Parathyroid adenoma (tissue), 2 donors: ENCODE measurements around the gene CD151.
A peak's percentile ranks its signal among the peaks of the same experiment; 100 is the strongest.

Experiments
- H2AFZ ChIP-seq: fragments of 300-600 bp; sonication (generic); one replicate; pipeline ENCODE4 v1.7.0; 2017; ENCODE audit warnings: antibody characterized with exemption, mild to moderate bottlenecking
- H3K27ac ChIP-seq: fragments of 300-600 bp; sonication (generic); one replicate; pipeline ENCODE4 v1.7.0; 2017
- H3K27me3 ChIP-seq: fragments of 300-600 bp; sonication (generic); one replicate; pipeline ENCODE4 v1.7.0; 2017; ENCODE audit warnings: low read length; ENCODE audit not compliant: control insufficient read depth, insufficient read depth
- H3K36me3 ChIP-seq: fragments of 300-600 bp; sonication (generic); one replicate; pipeline ENCODE4 v1.7.0; 2017; ENCODE audit warnings: low read length; ENCODE audit not compliant: control insufficient read depth, insufficient read depth
- H3K4me1 ChIP-seq: fragments of 300-600 bp; sonication (generic); one replicate; pipeline ENCODE4 v1.7.0; 2017; ENCODE audit warnings: control low read depth
- H3K4me2 ChIP-seq: fragments of 300-600 bp; sonication (generic); one replicate; pipeline ENCODE4 v1.7.0; 2017; ENCODE audit warnings: low read length
- H3K4me3 ChIP-seq: fragments of 300-600 bp; sonication (generic); one replicate; pipeline ENCODE4 v1.7.0; 2017; ENCODE audit warnings: low read depth, low read length
- H3K79me2 ChIP-seq: fragments of 300-600 bp; sonication (generic); one replicate; pipeline ENCODE4 v1.7.0; 2017; ENCODE audit warnings: control low read depth
- H3K9ac ChIP-seq: fragments of 300-600 bp; sonication (generic); one replicate; pipeline ENCODE4 v1.7.0; 2017; ENCODE audit warnings: mild to moderate bottlenecking
- H3K9me3 ChIP-seq: fragments of 300-600 bp; sonication (generic); one replicate; pipeline ENCODE4 v1.7.0; 2017; ENCODE audit warnings: low read length; ENCODE audit not compliant: control insufficient read depth
- CTCF ChIP-seq: fragments of 300-600 bp; sonication (generic); IDR thresholded peaks from one replicate; pipeline ENCODE4 v1.7.0; 2017; ENCODE audit warnings: antibody characterized with exemption, mild to moderate bottlenecking
- donor health status: primary hyperparathyroidism.

Gene CD151

GRCh38 chr11:832529-833113, at the start of gene CD151:
Gene CD151 (plus strand): TSS chr11:832952. CDS start chr11:836070, 3,118 bp downstream.
- Histone ChIP-seq H3K9me3 (no peaks in the 10 kb centered on the region), H2AFZ (peak within 1 kb of the TSS; percentile 68), H3K27ac (no peak within 1 kb of the TSS), H3K4me1 (peaks cover 2% of the 10 kb centered on the region), H3K9ac (no peak within 1 kb of the TSS), H3K4me3 (peak within 1 kb of the TSS; percentile 54), H3K36me3 (no peaks in the 10 kb centered on the region), H3K27me3 (no peaks in the 10 kb centered on the region), H3K4me2 (peak within 1 kb of the TSS; percentile 67), H3K79me2 (no peaks in the 10 kb centered on the region)
- no peak for TF ChIP-seq CTCF

GRCh38 chr11:783581-784015, 49.2 kb upstream of the CD151 start:
- H3K4me3 ChIP-seq, result no peak overlapping the region
- H3K4me2 ChIP-seq, result no peak overlapping the region
- H3K27ac ChIP-seq, result no peak overlapping the region
- no peaks in the 10 kb centered on the region for H3K4me1 ChIP-seq
- H3K9ac ChIP-seq, result no peak overlapping the region
- no peaks in the 10 kb centered on the region for H3K27me3 ChIP-seq
- peak; percentile 46 for TF ChIP-seq CTCF
- H3K36me3 ChIP-seq, result no peaks in the 10 kb centered on the region
- H2AFZ ChIP-seq, result no peak overlapping the region
- H3K9me3 ChIP-seq, result no peaks in the 10 kb centered on the region
- no peaks in the 10 kb centered on the region for H3K79me2 ChIP-seq

GRCh38 chr11:786235-787083, 46.3 kb upstream of the CD151 start:
- no peaks in the 10 kb centered on the region for H3K27me3 ChIP-seq
- H3K4me2 ChIP-seq, result no peak overlapping the region
- H3K27ac ChIP-seq, result no peak overlapping the region
- no peak overlapping the region for H2AFZ ChIP-seq
- no peaks in the 10 kb centered on the region for H3K36me3 ChIP-seq
- no peaks in the 10 kb centered on the region for H3K79me2 ChIP-seq
- no peak overlapping the region for H3K9ac ChIP-seq
- H3K9me3 ChIP-seq, result no peaks in the 10 kb centered on the region
- no peaks in the 10 kb centered on the region for H3K4me1 ChIP-seq
- TF ChIP-seq CTCF, result no peak
- no peak overlapping the region for H3K4me3 ChIP-seq

- no peak for TF ChIP-seq CTCF
- Histone ChIP-seq H3K4me3 (no peak overlapping the region), H2AFZ (no peak overlapping the region), H3K4me1 (no peaks in the 10 kb centered on the region), H3K9ac (no peak overlapping the region), H3K4me2 (no peak overlapping the region), H3K79me2 (no peaks in the 10 kb centered on the region), H3K36me3 (no peaks in the 10 kb centered on the region), H3K27ac (no peak overlapping the region), H3K9me3 (no peaks in the 10 kb centered on the region), H3K27me3 (no peaks in the 10 kb centered on the region)
Observed at GRCh38 chr11:787084-787675, 45.6 kb upstream of the CD151 start.
